Measurements from ENCODE around the gene HORMAD1. TPM values are rescaled to one million over a fixed set of nuclear protein-coding genes. Genes with fewer than 3 reads are reported as not detected.

HORMAD1 gene
- total and polyA plus RNA-seq, 11 donors, result 0.25 to 0.45 TPM; not detected in 9

- Histone ChIP-seq H3K4me1 (no peaks in the 10 kb centered on the region), H3K27me3 (no peaks in the 10 kb centered on the region), H3K36me3 (peaks cover 0 to 98% (median 0%) of the 10 kb centered on the region in 9 donors), H3K4me3 (no peak overlapping the region), H3K9me3 (no peaks in the 10 kb centered on the region), H3K27ac (no peak overlapping the region)
- WGBS, 4 donors, result 93 to 98% (median 96%) methylated on average over 2 of the region's 2 CpGs
- TF ChIP-seq CTCF (IDR thresholded peaks at IDR 0.05), result no peak
- TF ChIP-seq POLR2A (IDR thresholded peaks at IDR 0.05), result no peak
- ATAC-seq (no peak), DNase-seq (no peak)
- intact Hi-C loops (cut with DNase I), result no loop called here
Measured at GRCh38 chr1:150753416-150753815, 32.7 kb upstream of the HORMAD1 start.

- Histone ChIP-seq H3K4me1 (no peaks in the 10 kb centered on the region), H3K27ac (no peak overlapping the region), H3K4me3 (no peak overlapping the region), H3K36me3 (peaks cover 0 to 98% (median 6%) of the 10 kb centered on the region in 9 donors), H3K9me3 (no peaks in the 10 kb centered on the region), H3K27me3 (no peaks in the 10 kb centered on the region)
- DNase-seq (no peak), ATAC-seq (no peak)
- 92 to 97% (median 94%) methylated on average over 6 of the region's 6 CpGs for WGBS, 4 donors
- TF ChIP-seq POLR2A (IDR thresholded peaks at IDR 0.05) (no peak), CTCF (IDR thresholded peaks at IDR 0.05) (no peak)
- intact Hi-C loops (cut with DNase I), result no loop called here
Measured at GRCh38 chr1:150751443-150751842, 30.7 kb upstream of the HORMAD1 start.

- 91 to 93% (median 92%) methylated on average over 8 of the region's 8 CpGs for WGBS, 4 donors
- Histone ChIP-seq H3K36me3 (peaks cover 0 to 98% (median 12%) of the 10 kb centered on the region in 9 donors), H3K27ac (no peak overlapping the region), H3K4me3 (no peak overlapping the region), H3K9me3 (no peaks in the 10 kb centered on the region), H3K4me1 (no peaks in the 10 kb centered on the region), H3K27me3 (no peaks in the 10 kb centered on the region)
- TF ChIP-seq POLR2A (IDR thresholded peaks at IDR 0.05) (no peak), CTCF (IDR thresholded peaks at IDR 0.05) (no peak)
- DNase-seq (no peak), ATAC-seq (no peak)
- intact Hi-C loops (cut with DNase I), result no loop called here
Measured at GRCh38 chr1:150749720-150750311, 29.1 kb upstream of the HORMAD1 start.

GRCh38 chr1:150748878-150749719 lies 28.4 kb upstream of the HORMAD1 start:
- peaks cover 0 to 94% (median 12%) of the 10 kb centered on the region in 9 donors for H3K36me3 ChIP-seq
- DNase-seq (no peak), ATAC-seq (no peak)
- WGBS, 4 donors, result 92 to 95% (median 93%) methylated on average over 12 of the region's 12 CpGs
- H3K27me3 ChIP-seq, result no peaks in the 10 kb centered on the region
- intact Hi-C loops (cut with DNase I), result no loop called here
- TF ChIP-seq POLR2A (IDR thresholded peaks at IDR 0.05), result no peak
- no peak for TF ChIP-seq CTCF (IDR thresholded peaks at IDR 0.05)
- no peak overlapping the region for H3K4me3 ChIP-seq
- H3K9me3 ChIP-seq, result no peaks in the 10 kb centered on the region
- H3K27ac ChIP-seq, result no peak overlapping the region
- no peaks in the 10 kb centered on the region for H3K4me1 ChIP-seq

Data from heart left ventricle (tissue), 16 donors.